HG02943 (cell line): ENCODE results near the gene FGGY.

ENCODE experiments used
- ATAC-seq: cut with Tn5 transposase; IDR thresholded peaks from one replicate; pipeline ENCODE4 v1.9.1; 2021; ENCODE audit warnings: mild to moderate bottlenecking, low read depth, moderate library complexity; ENCODE audit not compliant: unreplicated experiment

FGGY gene

GRCh38 chr1:59377350-59377904 is 80.5 kb downstream of the FGGY start:
- no peak for ATAC-seq

GRCh38 chr1:59378621-59379370 is 81.9 kb downstream of the FGGY start:
- ATAC-seq, result no peak

DNA sequence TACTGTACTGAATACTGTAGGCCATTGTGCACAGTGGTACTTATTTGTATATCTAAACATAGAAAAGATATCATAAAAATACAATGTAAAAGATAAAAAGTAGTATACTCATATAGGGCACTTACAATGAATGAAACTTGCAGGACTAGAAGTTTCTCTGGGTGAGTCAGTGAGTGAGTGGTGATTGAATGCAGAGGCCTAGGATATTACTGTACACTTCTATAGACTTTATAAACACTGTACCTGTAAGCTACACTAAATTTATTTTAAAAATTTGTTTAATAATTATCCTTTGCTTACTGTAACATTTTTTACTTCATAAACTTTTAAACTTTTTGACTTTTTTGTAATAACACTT is 82.5 kb downstream of the FGGY start:
- no peak for ATAC-seq

GRCh38 chr1:59383963-59384362 is 87.1 kb downstream of the FGGY start:
- ATAC-seq, result no peak

DNA sequence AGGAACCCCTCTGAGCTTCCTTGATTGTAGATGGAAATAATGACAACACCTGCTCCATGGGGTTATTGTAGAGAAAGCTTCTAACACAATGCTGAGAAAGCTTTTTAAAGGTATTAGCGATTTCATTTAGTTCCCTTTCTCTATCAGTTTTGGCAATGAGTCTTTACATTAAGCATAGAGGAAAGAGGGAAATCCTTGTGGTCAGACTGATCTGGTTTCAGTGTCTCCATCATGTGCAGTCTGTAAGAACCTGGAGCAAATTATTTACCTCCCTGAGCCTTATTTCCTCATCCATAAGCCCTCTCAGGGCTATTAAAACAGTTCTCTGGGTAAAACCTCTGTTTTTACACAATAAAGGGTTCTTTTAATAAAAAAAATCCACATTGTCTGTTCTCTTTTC is 87.5 kb downstream of the FGGY start:
- no peak for ATAC-seq

DNA sequence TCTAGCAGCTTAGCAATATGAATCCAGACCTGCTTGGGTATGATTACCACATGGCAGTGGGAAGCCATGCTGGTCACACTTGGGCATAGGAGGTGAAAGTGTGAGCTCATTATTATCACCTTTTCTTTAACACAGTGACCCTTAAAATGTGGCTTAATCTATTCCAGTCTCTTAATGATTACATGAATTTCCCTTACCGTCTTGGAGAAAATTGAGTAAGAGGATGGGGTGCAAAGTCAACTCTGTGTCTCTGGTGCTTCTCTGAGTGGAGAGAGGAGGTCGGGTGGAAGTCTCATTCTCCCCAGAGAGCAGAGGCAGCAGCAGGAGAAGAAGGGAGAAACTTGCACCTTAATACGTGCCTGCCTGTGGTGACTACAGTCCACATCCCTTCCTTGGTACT is 91.3 kb downstream of the FGGY start:
- no peak for ATAC-seq

- ATAC-seq, result no peak
Observed at GRCh38 chr1:59389847-59390246, 93.0 kb downstream of the FGGY start.

DNA sequence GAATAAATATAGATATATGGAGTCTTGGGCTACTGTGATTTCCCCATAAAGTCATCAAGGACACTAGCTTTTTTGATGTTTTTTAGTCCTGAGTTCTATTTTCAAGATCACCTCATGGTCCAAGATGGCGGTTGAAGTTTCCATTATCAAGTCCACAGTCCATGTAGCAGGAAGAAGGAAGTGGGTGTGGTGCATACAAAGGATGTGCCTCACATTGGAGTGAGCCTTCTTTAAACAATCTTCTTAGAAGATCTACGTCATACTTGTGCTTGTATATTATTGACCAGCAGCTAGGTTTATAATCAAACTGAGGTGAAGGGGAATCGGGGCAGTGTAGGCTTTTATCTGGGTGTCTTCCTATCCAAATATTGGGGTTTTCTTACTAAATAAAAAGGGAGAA is 93.4 kb downstream of the FGGY start:
- no peak for ATAC-seq

- ATAC-seq, result no peak
Observed at GRCh38 chr1:59391212-59392179, 94.6 kb downstream of the FGGY start.

GRCh38 chr1:59393211-59394180 is 96.6 kb downstream of the FGGY start:
- ATAC-seq, result no peak

DNA sequence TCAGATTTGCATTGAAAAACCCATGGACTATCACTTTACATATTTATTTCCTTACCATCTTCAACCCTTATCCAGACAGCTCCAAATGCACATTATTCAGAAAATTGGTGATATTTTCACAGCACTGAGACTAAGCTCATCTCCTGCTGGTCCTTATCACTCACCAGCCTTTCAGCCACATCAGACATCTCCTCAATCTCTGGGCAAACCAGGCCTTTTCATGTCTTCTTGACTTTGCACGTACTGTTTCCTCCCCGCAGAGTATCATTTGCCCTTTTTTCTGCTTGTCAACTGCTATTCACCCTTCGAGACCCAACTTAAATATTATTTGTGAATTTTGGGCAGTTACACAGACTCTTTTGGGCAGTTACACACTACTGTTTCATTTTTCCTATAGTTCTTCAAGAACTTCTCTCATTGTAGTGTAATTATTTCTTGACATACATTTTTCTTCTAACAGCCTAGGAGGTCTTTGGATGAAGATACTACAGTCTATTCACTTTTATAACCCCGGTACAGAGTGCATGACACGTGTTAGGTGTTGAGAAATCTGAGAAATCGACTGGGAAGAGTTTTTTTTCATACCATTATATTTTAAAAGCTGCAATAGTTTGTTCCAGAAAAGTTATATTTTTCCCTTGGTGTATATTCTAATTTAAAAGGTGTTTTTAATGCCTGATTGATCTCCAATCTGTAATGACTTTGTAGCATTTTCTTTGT is 98.0 kb downstream of the FGGY start:
- no peak for ATAC-seq

GRCh38 chr1:59396387-59396786 is 99.5 kb downstream of the FGGY start:
- no peak for ATAC-seq

DNA sequence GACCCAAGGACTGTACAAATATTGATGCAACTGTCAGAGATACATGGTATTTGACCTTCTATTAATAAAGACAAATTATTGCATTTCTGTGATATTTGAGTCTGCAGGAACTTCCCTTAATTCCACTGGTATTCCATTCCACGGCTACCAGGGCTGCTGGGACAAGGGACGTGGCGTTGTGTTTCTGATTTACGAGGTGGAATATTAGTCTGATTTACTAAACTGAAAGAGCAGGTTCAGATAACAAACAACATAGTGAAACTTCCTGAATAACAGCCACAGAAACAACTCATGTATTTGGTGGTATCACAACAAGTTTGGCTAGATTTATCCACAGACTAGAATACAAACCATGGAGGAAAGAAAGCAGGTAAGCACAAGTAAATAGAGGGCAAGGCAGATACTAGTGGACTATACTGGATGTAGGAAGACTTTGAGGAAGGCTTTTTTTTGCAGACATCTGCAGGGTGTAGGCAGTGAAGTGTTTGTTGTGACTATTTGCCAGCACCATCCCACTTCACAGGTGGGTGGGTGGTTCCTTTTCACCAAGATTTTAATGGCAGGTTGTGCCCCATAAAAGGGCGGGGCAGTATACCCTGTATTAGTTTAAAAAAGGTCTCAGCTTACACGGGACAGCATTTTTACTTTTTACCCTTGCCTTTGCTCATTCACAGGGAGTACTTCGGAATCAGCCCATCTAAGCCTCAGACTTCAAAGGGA is 100.4 kb downstream of the FGGY start:
- ATAC-seq, result no peak

DNA sequence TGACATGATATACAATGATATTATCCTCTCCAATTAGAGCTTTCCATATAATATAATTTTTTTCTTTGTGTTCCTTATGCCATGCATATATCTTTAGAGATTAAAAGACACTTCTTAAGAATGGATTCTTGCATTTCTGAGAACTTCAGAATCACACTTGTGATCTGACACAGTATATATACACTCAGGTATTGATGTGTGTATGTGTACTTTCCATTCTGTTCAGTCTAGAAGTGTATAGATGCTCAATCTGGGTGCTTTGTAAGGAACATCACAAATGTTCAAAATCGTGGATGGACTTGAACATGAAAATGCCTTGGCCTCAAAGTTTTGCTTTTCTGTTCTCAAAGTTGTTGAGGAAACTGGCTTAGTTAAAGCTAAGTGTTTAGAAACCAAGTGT is 102.7 kb downstream of the FGGY start:
- no peak for ATAC-seq

GRCh38 chr1:59401581-59401980 is 104.7 kb downstream of the FGGY start:
- no peak for ATAC-seq

DNA sequence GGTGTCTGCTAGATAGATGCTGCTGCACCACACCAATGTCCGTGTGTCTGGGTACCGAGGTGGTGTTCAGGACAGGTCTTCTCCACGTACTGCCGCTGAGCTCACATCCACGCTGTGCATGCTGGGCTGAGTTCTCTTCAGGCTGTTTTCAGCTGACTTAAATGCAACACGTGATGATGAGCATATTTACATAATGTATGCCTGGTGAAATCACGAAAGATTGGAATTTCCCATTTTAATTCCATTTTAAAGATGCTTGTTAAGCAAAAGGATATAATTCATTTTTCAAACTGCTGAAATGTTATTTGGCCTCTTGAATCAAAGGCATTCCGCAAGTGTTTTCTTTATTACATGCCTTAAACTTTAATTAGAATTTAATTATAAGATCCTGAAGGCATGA is 107.9 kb downstream of the FGGY start:
- no peak for ATAC-seq

GRCh38 chr1:59406437-59407164 is 109.7 kb downstream of the FGGY start:
- ATAC-seq, result no peak

GRCh38 chr1:59408608-59409240 is 111.8 kb downstream of the FGGY start:
- no peak for ATAC-seq
